Hepatocyte (in vitro differentiated cells): ENCODE measurements around the gene ATR.

Experiments used
- CTCF ChIP-seq: fragments of 200-600 bp; sonication (generic); IDR thresholded peaks from 2 replicates; pipeline ENCODE4 v1.5.1; 2016; ENCODE audit warnings: antibody characterized with exemption, mild to moderate bottlenecking; ENCODE audit not compliant: poor library complexity
- EZH2 ChIP-seq: fragments of 200-600 bp; sonication (generic); IDR thresholded peaks from 2 replicates; pipeline ENCODE4 v1.6.1; 2016; ENCODE audit warnings: antibody characterized with exemption, mild to moderate bottlenecking, borderline replicate concordance

GRCh38 chr3:142484912-142485435 lies 93.6 kb downstream of the ATR start:
- TF ChIP-seq CTCF (no peak), EZH2 (no peak)
